Liver (tissue), 3 donors: ENCODE measurements around the gene ACTR8.

Experiments
- ATF3 ChIP-seq: IDR thresholded peaks from 2 replicates; pipeline ENCODE4 v1.6.1; 2016; ENCODE audit warnings: antibody characterized with exemption
- CTCF ChIP-seq: fragments of 150-350 bp; IDR thresholded peaks from 2 replicates; pipeline ENCODE4 v1.5.1; 2017; ENCODE audit warnings: improper control_type of control experiment, low read depth, low read length; ENCODE audit not compliant: missing input control
- GABPA ChIP-seq, 2 donors: IDR thresholded peaks in 1 of 2; conservative IDR thresholded peaks in 1 of 2; 2 replicates each; pipeline ENCODE4 v1.6.1; 2016; ENCODE audit warnings: antibody characterized with exemption in 2 of 2, mild to moderate bottlenecking in 1 of 2, moderate library complexity in 1 of 2
- HNF4G ChIP-seq: IDR thresholded peaks from 2 replicates; pipeline ENCODE4 v1.6.1; 2016; ENCODE audit warnings: antibody characterized with exemption
- JUND ChIP-seq, 2 donors: IDR thresholded peaks; 2 replicates each; pipeline ENCODE4 v1.6.1; 2016; ENCODE audit warnings: antibody characterized with exemption in 2 of 2
- MAX ChIP-seq: IDR thresholded peaks from 2 replicates; pipeline ENCODE4 v1.6.1; 2016; ENCODE audit warnings: antibody characterized with exemption
- NR2F2 ChIP-seq: IDR thresholded peaks from 2 replicates; pipeline ENCODE4 v1.6.1; 2016; ENCODE audit warnings: antibody characterized with exemption
- RAD21 ChIP-seq, 2 donors: IDR thresholded peaks; 2 replicates each; pipeline ENCODE4 v1.6.1; 2016; ENCODE audit warnings: antibody characterized with exemption in 2 of 2, mild to moderate bottlenecking in 2 of 2
- RXRA ChIP-seq, 2 donors: IDR thresholded peaks; 2 replicates each; pipeline ENCODE4 v1.6.1; 2017 to 2018; ENCODE audit warnings: antibody characterized with exemption in 2 of 2, mild to moderate bottlenecking in 1 of 2
- TAF1 ChIP-seq: conservative IDR thresholded peaks from 2 replicates; pipeline ENCODE4 v1.6.1; 2016; ENCODE audit warnings: antibody characterized with exemption, mild to moderate bottlenecking
- YY1 ChIP-seq: IDR thresholded peaks from 2 replicates; pipeline ENCODE4 v1.6.1; 2016; ENCODE audit warnings: antibody characterized with exemption, mild to moderate bottlenecking
- donor health status: healthy.
- donor health status: healthy.

GRCh38 chr3:53841296-53841695 is 40.7 kb downstream of the ACTR8 start:
- TF ChIP-seq JUND (IDR thresholded peaks at IDR 0.05) (no peak), HNF4G (no peak), CTCF (peak; percentile 33), RXRA (IDR thresholded peaks at IDR 0.05) (peak; percentile 46 to 60), GABPA (IDR thresholded peaks at IDR 0.05 in 1 of 2, conservative IDR thresholded peaks at IDR 0.05 in 1 of 2) (no peak), RAD21 (IDR thresholded peaks at IDR 0.05) (peak; percentile 59 to 67), NR2F2 (no peak), MAX (peak; percentile 32), TAF1 (no peak), YY1 (peak; percentile 46), ATF3 (no peak)
